IMR-90 (cell line): ENCODE data around the gene DNAJB8. TPM values are rescaled to one million over a fixed set of nuclear protein-coding genes. Genes with fewer than 3 reads are reported as not detected.

ENCODE experiments used
- ATAC-seq: fragments of 200-7000 bp; cut with Tn5 transposase; 2 replicates; pipeline ENCODE4 v1.9.1; 2020; ENCODE audit warnings: low read depth, mild to moderate bottlenecking, moderate library complexity
- BruUV-seq: library from RNA; stranded (reverse); fragments of 400-500 nt; replicated peaks from 2 replicates; lab custom pipeline; 2021; lab: Mats Ljungman, UMichigan
- CTCF ChIA-PET: fragments of 300-600 bp; formaldehyde crosslinking; extraction: SDS; loops from one replicate; lab custom pipeline; 2021; ENCODE audit warnings: antibody characterized with exemption; lab: Yijun Ruan, JAX
- POLR2A ChIA-PET: fragments of 300-600 bp; sonication (Branson Sonifier 250); formaldehyde crosslinking; loops from one replicate; lab custom pipeline; 2022; ENCODE audit warnings: antibody characterized with exemption; ENCODE audit not compliant: unreplicated experiment; lab: Charles Lee
- DNase-seq: peaks from one replicate; pipeline ENCODE4 v3.0.0; 2013
- H2AFZ ChIP-seq: replicated peaks from 2 replicates; pipeline ENCODE3; 2013; ENCODE audit warnings: low read length, mild to moderate bottlenecking; ENCODE audit not compliant: poor library complexity
- H2AK5ac ChIP-seq: 2 replicates; pipeline ENCODE4 v1.6.1; 2013; ENCODE audit warnings: low read depth, low read length, inconsistent platforms
- H2AK9ac ChIP-seq: replicated peaks from 2 replicates; pipeline ENCODE3; 2013; ENCODE audit warnings: mild to moderate bottlenecking, low read depth, low read length, moderate library complexity; ENCODE audit not compliant: poor library complexity
- H2BK120ac ChIP-seq: 2 replicates; pipeline ENCODE4 v1.6.1; 2013; ENCODE audit warnings: low read depth, low read length, inconsistent platforms
- H2BK15ac ChIP-seq: 3 replicates; pipeline ENCODE4 v1.6.1; 2013; ENCODE audit warnings: low read depth, low read length, inconsistent platforms
- H2BK20ac ChIP-seq: 2 replicates; pipeline ENCODE4 v1.6.1; 2013; ENCODE audit warnings: low read depth, mild to moderate bottlenecking, inconsistent platforms, low read length, moderate library complexity
- H2BK5ac ChIP-seq: 2 replicates; pipeline ENCODE4 v1.6.1; 2013; ENCODE audit warnings: mild to moderate bottlenecking, low read depth, low read length, inconsistent platforms; ENCODE audit not compliant: poor library complexity, severe bottlenecking
- H3K14ac ChIP-seq: replicated peaks from 2 replicates; pipeline ENCODE4 v1.6.1; 2013; ENCODE audit warnings: low read depth, low read length, inconsistent platforms
- H3K18ac ChIP-seq: 2 replicates; pipeline ENCODE4 v1.6.1; 2013; ENCODE audit warnings: low read depth, low read length, control low read depth
- H3K23ac ChIP-seq: 2 replicates; pipeline ENCODE4 v1.6.1; 2013; ENCODE audit warnings: low read depth, low read length, inconsistent platforms
- H3K27ac ChIP-seq: 2 replicates; pipeline ENCODE4 v1.5.1; 2013; ENCODE audit warnings: mild to moderate bottlenecking, control low read depth, low read length; ENCODE audit not compliant: insufficient read depth
- H3K27me3 ChIP-seq: 2 replicates; pipeline ENCODE4 v1.6.1; 2013; ENCODE audit warnings: low read length; ENCODE audit not compliant: control insufficient read depth, insufficient read depth
- H3K36me3 ChIP-seq: 2 replicates; pipeline ENCODE4 v1.6.1; 2013; ENCODE audit warnings: low read length, mixed read lengths; ENCODE audit not compliant: control insufficient read depth, insufficient read depth
- H3K4ac ChIP-seq: 2 replicates; pipeline ENCODE4 v1.6.1; 2013; ENCODE audit warnings: low read depth, low read length, inconsistent platforms
- H3K4me1 ChIP-seq: 2 replicates; pipeline ENCODE4 v1.6.1; 2013; ENCODE audit warnings: low read length, mixed read lengths; ENCODE audit not compliant: control insufficient read depth, insufficient read depth
- H3K4me2 ChIP-seq: 2 replicates; pipeline ENCODE4 v1.6.1; 2013; ENCODE audit warnings: low read depth, mild to moderate bottlenecking, control low read depth, low read length, moderate library complexity
- H3K4me3 ChIP-seq: 2 replicates; pipeline ENCODE4 v1.5.1; 2013; ENCODE audit warnings: low read depth, mild to moderate bottlenecking, control low read depth, low read length, moderate library complexity; ENCODE audit not compliant: insufficient read depth
- H3K56ac ChIP-seq: 2 replicates; pipeline ENCODE4 v1.6.1; 2013; ENCODE audit warnings: low read length, inconsistent platforms; ENCODE audit not compliant: insufficient read depth; ENCODE audit errors: extremely low read depth
- H3K79me1 ChIP-seq, 2 experiments: 2 replicates each; pipeline ENCODE4 v1.6.1; 2013; ENCODE audit warnings: low read length in 2 of 2, inconsistent platforms in 1 of 2, low read depth in 1 of 2
- H3K9ac ChIP-seq: 2 replicates; pipeline ENCODE4 v1.6.1; 2013; ENCODE audit warnings: low read depth, low read length, control low read depth
- H3K9me1 ChIP-seq: 2 replicates; pipeline ENCODE4 v1.6.1; 2013; ENCODE audit warnings: low read length, inconsistent platforms; ENCODE audit not compliant: insufficient read depth
- H3K9me3 ChIP-seq: 2 replicates; pipeline ENCODE4 v1.6.1; 2013; ENCODE audit warnings: low read length; ENCODE audit not compliant: control insufficient read depth, insufficient read depth
- H4K20me1 ChIP-seq: 2 replicates; pipeline ENCODE4 v1.6.1; 2013; ENCODE audit warnings: low read length, inconsistent platforms; ENCODE audit not compliant: insufficient read depth
- H4K5ac ChIP-seq: 2 replicates; pipeline ENCODE4 v1.6.1; 2013; ENCODE audit warnings: mild to moderate bottlenecking, low read depth, low read length, control low read depth
- H4K8ac ChIP-seq, 2 experiments: 2 replicates each; pipeline ENCODE4 v1.6.1; 2013; ENCODE audit warnings: low read depth in 2 of 2, low read length in 2 of 2, control low read depth in 1 of 2, inconsistent platforms in 1 of 2
- H4K91ac ChIP-seq: 2 replicates; pipeline ENCODE4 v1.6.1; 2013; ENCODE audit warnings: low read depth, low read length, inconsistent platforms; ENCODE audit not compliant: insufficient read depth
- BHLHE40 ChIP-seq: fragments of 150-350 bp; IDR thresholded peaks from 2 replicates; pipeline ENCODE4 v1.6.1; 2016; ENCODE audit warnings: mild to moderate bottlenecking, low read depth, low read length
- CEBPB ChIP-seq: IDR thresholded peaks from 2 replicates; pipeline ENCODE4 v1.6.1; 2012; ENCODE audit warnings: low read depth, low read length, improper control_type of control experiment
- CHD1 ChIP-seq: IDR thresholded peaks from 2 replicates; pipeline ENCODE4 v1.6.1; 2012; ENCODE audit warnings: low read depth, low read length, improper control_type of control experiment
- FOS ChIP-seq: fragments of 150-350 bp; IDR thresholded peaks from 2 replicates; pipeline ENCODE4 v1.6.1; 2016; ENCODE audit warnings: low read depth, low read length
- MAFK ChIP-seq: IDR thresholded peaks from 2 replicates; pipeline ENCODE4 v1.6.1; 2012; ENCODE audit warnings: low read depth, low read length, improper control_type of control experiment
- MAZ ChIP-seq: IDR thresholded peaks from 2 replicates; pipeline ENCODE4 v1.6.1; 2012; ENCODE audit warnings: low read depth, mild to moderate bottlenecking, low read length, improper control_type of control experiment, moderate library complexity, borderline replicate concordance
- MXI1 ChIP-seq: IDR thresholded peaks from 2 replicates; pipeline ENCODE4 v1.6.1; 2012; ENCODE audit warnings: low read depth, mild to moderate bottlenecking, low read length, moderate library complexity, borderline replicate concordance
- NFE2L2 ChIP-seq: fragments of 150-350 bp; IDR thresholded peaks from 2 replicates; pipeline ENCODE4 v1.6.1; 2016; ENCODE audit warnings: low read depth, mild to moderate bottlenecking, low read length
- POLR2A ChIP-seq: IDR thresholded peaks from 2 replicates; pipeline ENCODE4 v1.6.1; 2012; ENCODE audit warnings: mild to moderate bottlenecking, low read depth, low read length
- RAD21 ChIP-seq: IDR thresholded peaks from 2 replicates; pipeline ENCODE4 v1.6.1; 2012; ENCODE audit warnings: low read length, improper control_type of control experiment
- RCOR1 ChIP-seq: IDR thresholded peaks from 2 replicates; pipeline ENCODE4 v1.6.1; 2012; ENCODE audit warnings: mild to moderate bottlenecking, low read length, improper control_type of control experiment; ENCODE audit not compliant: insufficient replicate concordance
- RFX5 ChIP-seq: IDR thresholded peaks from 2 replicates; pipeline ENCODE4 v1.8.0; 2012; ENCODE audit warnings: low read depth, mild to moderate bottlenecking, low read length, moderate library complexity
- SMC3 ChIP-seq: fragments of 150-350 bp; IDR thresholded peaks from 2 replicates; pipeline ENCODE4 v1.6.1; 2016; ENCODE audit warnings: low read depth, mild to moderate bottlenecking, antibody characterized with exemption, low read length, moderate library complexity
- WGBS, 2 experiments: methylation state at CpG; one replicate each; pipeline versions ENCODE4 v1.1.5 to v1.1.7; 2013; ENCODE audit warnings: missing lambda C conversion rate in 2 of 2; ENCODE audit not compliant: insufficient read length in 1 of 2; ENCODE audit errors: extremely low coverage in 2 of 2; 5-methylcytosine and 5-hydroxymethylcytosine counted together
- dilution Hi-C: fragments of 300-500 bp; cut with HindIII; formaldehyde crosslinking; loops from one replicate; pipeline ENCODE4 v1.14.3; 2018; ENCODE audit warnings: low sequenced_read_pairs; ENCODE audit not compliant: unreplicated experiment
- in situ Hi-C: fragments of 300-500 bp; cut with MboI; formaldehyde crosslinking; loops from 3 replicates; pipeline ENCODE4 v1.14.3; 2019; ENCODE audit warnings: low sequenced_read_pairs, inconsistent platforms, mixed read lengths
- intact Hi-C: fragments of 100-400 bp; cut with micrococcal nuclease; formaldehyde crosslinking; loops from 2 replicates; pipeline ENCODE4 v1.10.0; 2022
- polyA plus RNA-seq, 3 experiments: library from polyadenylated mRNA; depleted of rRNA; stranded (reverse); fragments of >200 nt; gene quantifications; 2 replicates each; pipeline ENCODE4 v1.2.3, GENCODE V29; 2012; ENCODE audit warnings: low replicate concordance in 1 of 3
- total RNA-seq: library from RNA; depleted of rRNA; stranded (reverse); fragments of >200 nt; gene quantifications from 2 replicates; pipeline ENCODE4 v1.2.3, GENCODE V29; 2012
- TF ChIP-seq, protein P1 (sequence below): fragments of 150-350 bp; IDR thresholded peaks from 2 replicates; pipeline ENCODE4 v1.6.1; 2016; ENCODE audit warnings: low read depth, mild to moderate bottlenecking, low read length, moderate library complexity, borderline replicate concordance
- TF ChIP-seq, protein P2 (sequence below): fragments of 150-350 bp; IDR thresholded peaks from 2 replicates; pipeline ENCODE4 v1.6.1; 2017; ENCODE audit warnings: mild to moderate bottlenecking, antibody characterized with exemption, low read length, low read depth
- TF ChIP-seq, protein P3 (sequence below): conservative IDR thresholded peaks from 2 replicates; pipeline ENCODE4 v1.5.1; 2012; ENCODE audit warnings: mild to moderate bottlenecking, low read depth, low read length, improper control_type of control experiment

Gene DNAJB8
- total and polyA plus RNA-seq, 2 of the 4 experiments (the other 2 are of a cell fraction), result not detected

DNA sequence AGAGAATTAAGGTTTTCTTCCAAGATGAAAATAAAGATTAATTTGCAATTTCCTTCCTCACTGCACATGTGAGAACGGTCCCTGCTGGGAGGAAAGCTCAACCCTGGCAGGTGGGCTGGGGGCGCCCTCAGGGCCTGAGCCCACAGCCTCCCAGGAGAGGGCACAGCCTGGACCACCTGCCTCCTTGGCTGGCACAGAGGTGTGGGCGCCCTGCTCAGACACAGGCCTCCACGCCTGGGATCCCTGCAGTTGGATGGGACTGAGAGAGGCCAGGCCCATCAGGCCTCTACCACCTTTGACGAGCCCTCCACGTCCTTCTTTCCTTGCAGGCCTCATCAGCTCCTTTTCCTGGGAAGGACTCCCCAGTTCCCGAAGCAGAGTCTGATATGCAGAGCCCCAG, 46.4 kb downstream of the DNAJB8 start:
- Histone ChIP-seq H3K27ac (no peak overlapping the region), H3K18ac (no peak overlapping the region), H4K20me1 (no peaks in the 10 kb centered on the region), H4K5ac (no peak overlapping the region), H3K4me2 (no peak overlapping the region), H3K9me3 (peaks cover 7% of the 10 kb centered on the region), H2AK9ac (no peak overlapping the region), H2BK15ac (no peak overlapping the region), H3K23ac (no peak overlapping the region), H4K8ac (no peak overlapping the region), H3K9ac (no peak overlapping the region), H3K36me3 (no peaks in the 10 kb centered on the region), H2BK20ac (no peak overlapping the region), H2AK5ac (no peak overlapping the region), H3K14ac (no peak overlapping the region), H3K4me3 (no peak overlapping the region), H4K91ac (no peak overlapping the region), H3K9me1 (no peaks in the 10 kb centered on the region; the same call in 1 of the 2 replicates), H3K56ac (no peak overlapping the region), H2BK120ac (no peak overlapping the region), H3K4me1 (0 out of 2 replicates have a peak, but pooled peaks cover 3% of the 10 kb centered on the region), H3K79me1 (no peaks in the 10 kb centered on the region), H3K27me3 (no peaks in the 10 kb centered on the region), H2BK5ac (no peak overlapping the region), H2AFZ (no peak overlapping the region), H3K4ac (no peak overlapping the region)
- TF ChIP-seq, protein P1, sequence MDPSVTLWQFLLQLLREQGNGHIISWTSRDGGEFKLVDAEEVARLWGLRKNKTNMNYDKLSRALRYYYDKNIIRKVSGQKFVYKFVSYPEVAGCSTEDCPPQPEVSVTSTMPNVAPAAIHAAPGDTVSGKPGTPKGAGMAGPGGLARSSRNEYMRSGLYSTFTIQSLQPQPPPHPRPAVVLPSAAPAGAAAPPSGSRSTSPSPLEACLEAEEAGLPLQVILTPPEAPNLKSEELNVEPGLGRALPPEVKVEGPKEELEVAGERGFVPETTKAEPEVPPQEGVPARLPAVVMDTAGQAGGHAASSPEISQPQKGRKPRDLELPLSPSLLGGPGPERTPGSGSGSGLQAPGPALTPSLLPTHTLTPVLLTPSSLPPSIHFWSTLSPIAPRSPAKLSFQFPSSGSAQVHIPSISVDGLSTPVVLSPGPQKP, result no peak
- TF ChIP-seq, protein P2, sequence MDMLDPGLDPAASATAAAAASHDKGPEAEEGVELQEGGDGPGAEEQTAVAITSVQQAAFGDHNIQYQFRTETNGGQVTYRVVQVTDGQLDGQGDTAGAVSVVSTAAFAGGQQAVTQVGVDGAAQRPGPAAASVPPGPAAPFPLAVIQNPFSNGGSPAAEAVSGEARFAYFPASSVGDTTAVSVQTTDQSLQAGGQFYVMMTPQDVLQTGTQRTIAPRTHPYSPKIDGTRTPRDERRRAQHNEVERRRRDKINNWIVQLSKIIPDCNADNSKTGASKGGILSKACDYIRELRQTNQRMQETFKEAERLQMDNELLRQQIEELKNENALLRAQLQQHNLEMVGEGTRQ, result no peak
- TF ChIP-seq CEBPB (no peak), NFE2L2 (no peak), SMC3 (no peak), BHLHE40 (no peak), MXI1 (no peak), POLR2A (no peak), MAFK (no peak), CHD1 (no peak), RAD21 (no peak), FOS (no peak), RCOR1 (no peak), MAZ (no peak), RFX5 (no peak)
- TF ChIP-seq, protein P3, sequence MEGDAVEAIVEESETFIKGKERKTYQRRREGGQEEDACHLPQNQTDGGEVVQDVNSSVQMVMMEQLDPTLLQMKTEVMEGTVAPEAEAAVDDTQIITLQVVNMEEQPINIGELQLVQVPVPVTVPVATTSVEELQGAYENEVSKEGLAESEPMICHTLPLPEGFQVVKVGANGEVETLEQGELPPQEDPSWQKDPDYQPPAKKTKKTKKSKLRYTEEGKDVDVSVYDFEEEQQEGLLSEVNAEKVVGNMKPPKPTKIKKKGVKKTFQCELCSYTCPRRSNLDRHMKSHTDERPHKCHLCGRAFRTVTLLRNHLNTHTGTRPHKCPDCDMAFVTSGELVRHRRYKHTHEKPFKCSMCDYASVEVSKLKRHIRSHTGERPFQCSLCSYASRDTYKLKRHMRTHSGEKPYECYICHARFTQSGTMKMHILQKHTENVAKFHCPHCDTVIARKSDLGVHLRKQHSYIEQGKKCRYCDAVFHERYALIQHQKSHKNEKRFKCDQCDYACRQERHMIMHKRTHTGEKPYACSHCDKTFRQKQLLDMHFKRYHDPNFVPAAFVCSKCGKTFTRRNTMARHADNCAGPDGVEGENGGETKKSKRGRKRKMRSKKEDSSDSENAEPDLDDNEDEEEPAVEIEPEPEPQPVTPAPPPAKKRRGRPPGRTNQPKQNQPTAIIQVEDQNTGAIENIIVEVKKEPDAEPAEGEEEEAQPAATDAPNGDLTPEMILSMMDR, result no peak
- ChIA-PET POLR2A (no interaction called here), CTCF (no interaction called here)
- WGBS, 2 experiments, result 80% methylated on average over 1 of the region's 7 CpGs; no CpG with 5 or more reads in 1 of the 2 experiments
- dilution Hi-C loops, result no loop called here
- no peak for ATAC-seq
- BruUV-seq, result no TSS peak
- in situ Hi-C loops, result loop anchor here (5.0 kb wide), 1 partner anchor 187 kb away; no protein-coding TSS in a partner anchor
- intact Hi-C loops, result no loop called here
- DNase-seq, result no peak
